OCI-LY3 (cell line): ENCODE results near the gene NAT14.

Experiments
- EZH2phosphoT487 ChIP-seq: fragments of 200-600 bp; shearing (Covaris generic); IDR thresholded peaks from 2 replicates; pipeline ENCODE4 v1.6.1; 2018; ENCODE audit warnings: antibody characterized with exemption, mixed run types, low read depth
- TF ChIP-seq, protein P1 (sequence below): fragments of 200-600, 300-600 bp; sonication (generic); IDR thresholded peaks from 2 replicates; pipeline ENCODE4 v1.5.1; 2014; ENCODE audit warnings: antibody characterized with exemption, low read length, low read depth

- TF ChIP-seq, protein P1, sequence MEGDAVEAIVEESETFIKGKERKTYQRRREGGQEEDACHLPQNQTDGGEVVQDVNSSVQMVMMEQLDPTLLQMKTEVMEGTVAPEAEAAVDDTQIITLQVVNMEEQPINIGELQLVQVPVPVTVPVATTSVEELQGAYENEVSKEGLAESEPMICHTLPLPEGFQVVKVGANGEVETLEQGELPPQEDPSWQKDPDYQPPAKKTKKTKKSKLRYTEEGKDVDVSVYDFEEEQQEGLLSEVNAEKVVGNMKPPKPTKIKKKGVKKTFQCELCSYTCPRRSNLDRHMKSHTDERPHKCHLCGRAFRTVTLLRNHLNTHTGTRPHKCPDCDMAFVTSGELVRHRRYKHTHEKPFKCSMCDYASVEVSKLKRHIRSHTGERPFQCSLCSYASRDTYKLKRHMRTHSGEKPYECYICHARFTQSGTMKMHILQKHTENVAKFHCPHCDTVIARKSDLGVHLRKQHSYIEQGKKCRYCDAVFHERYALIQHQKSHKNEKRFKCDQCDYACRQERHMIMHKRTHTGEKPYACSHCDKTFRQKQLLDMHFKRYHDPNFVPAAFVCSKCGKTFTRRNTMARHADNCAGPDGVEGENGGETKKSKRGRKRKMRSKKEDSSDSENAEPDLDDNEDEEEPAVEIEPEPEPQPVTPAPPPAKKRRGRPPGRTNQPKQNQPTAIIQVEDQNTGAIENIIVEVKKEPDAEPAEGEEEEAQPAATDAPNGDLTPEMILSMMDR, result no peak
- no peak for TF ChIP-seq EZH2phosphoT487
Observed at GRCh38 chr19:55498246-55498840, 13.4 kb downstream of the NAT14 start.
